SK-N-SH (cell line): ENCODE measurements around the gene PTPN14.

Experiments used
- CHD2 ChIP-seq: fragments of 150-350 bp; IDR thresholded peaks from 2 replicates; pipeline ENCODE4 v1.6.1; 2018; ENCODE audit warnings: low read length; ENCODE audit not compliant: partially characterized antibody
- CTCF ChIP-seq: fragments of 200-600 bp; sonication (generic); IDR thresholded peaks from 2 replicates; pipeline ENCODE4 v1.6.1; 2017; ENCODE audit warnings: antibody characterized with exemption, mild to moderate bottlenecking, moderate library complexity
- POLR2AphosphoS5 ChIP-seq: IDR thresholded peaks from 2 replicates; pipeline ENCODE4 v1.6.1; 2012; ENCODE audit warnings: low read depth, low read length
- REST ChIP-seq: IDR thresholded peaks from 2 replicates; pipeline ENCODE4 v1.6.1; 2012; ENCODE audit warnings: mild to moderate bottlenecking, low read depth, low read length, moderate library complexity

- TF ChIP-seq POLR2AphosphoS5 (no peak), REST (no peak), CTCF (no peak), CHD2 (no peak)
These were observed 245.1 kb downstream of the PTPN14 start for GRCh38 chr1:214306269-214306668.
